Cardiac muscle cell (in vitro differentiated cells and primary cell): ENCODE data around the gene LARGE1. TPM values are rescaled to one million over a fixed set of nuclear protein-coding genes. Genes with fewer than 3 reads are reported as not detected.

Source experiments
- DNase-seq, 2 donors: peaks; one replicate each; pipeline versions ENCODE4 v3.0.0 to v3.0.0-alpha.2; 2010 to 2017; ENCODE audit warnings: low read depth in 1 of 2, low spot score in 1 of 2
- H3K27ac ChIP-seq: fragments of 200-600 bp; sonication (generic); 2 replicates; pipeline ENCODE4 v1.5.1; 2016
- H3K27me3 ChIP-seq: fragments of 200-600 bp; sonication (generic); 2 replicates; pipeline ENCODE4 v1.6.0; 2016; ENCODE audit warnings: control low read depth
- H3K36me3 ChIP-seq: fragments of 200-600 bp; sonication (generic); 2 replicates; pipeline ENCODE4 v1.5.1; 2016; ENCODE audit warnings: control low read depth
- H3K4me1 ChIP-seq: fragments of 200-600 bp; sonication (generic); 2 replicates; pipeline ENCODE4 v1.8.1; 2017; ENCODE audit warnings: low read depth, mild to moderate bottlenecking, mixed run types
- H3K4me3 ChIP-seq: fragments of 200-600 bp; sonication (generic); 2 replicates; pipeline ENCODE4 v1.5.1; 2016; ENCODE audit warnings: mild to moderate bottlenecking
- H3K9me3 ChIP-seq: fragments of 200-600 bp; sonication (generic); 2 replicates; pipeline ENCODE4 v1.5.1; 2017; ENCODE audit warnings: low read depth, mild to moderate bottlenecking, control low read depth
- CTCF ChIP-seq: IDR thresholded peaks from 2 replicates; pipeline ENCODE4 v1.5.1; 2012; ENCODE audit warnings: low read depth, mild to moderate bottlenecking, low read length
- polyA plus RNA-seq: library from polyadenylated mRNA; unstranded; fragments of >200 nt; fragmentation: Nextera tagmentation; extraction: Ambion mirVana; gene quantifications from 2 replicates; pipeline ENCODE4 v1.2.1, GENCODE V29; 2016
- total RNA-seq: library from RNA; depleted of rRNA; stranded (reverse); fragments of >200 nt; gene quantifications from 2 replicates; pipeline ENCODE4 v1.2.3, GENCODE V29; 2016

Gene LARGE1
- total and polyA plus RNA-seq, 2 experiments from 2014 or later = 18.4 to 34.3 TPM

- Histone ChIP-seq H3K4me1 (peaks cover 31% of the 10 kb centered on the region), H3K27me3 (no peaks in the 10 kb centered on the region), H3K36me3 (no peaks in the 10 kb centered on the region), H3K9me3 (no peaks in the 10 kb centered on the region), H3K27ac (no peak overlapping the region), H3K4me3 (no peak overlapping the region)
- no peak for TF ChIP-seq CTCF
- no peak for DNase-seq
Measured at GRCh38 chr22:33402325-33402724, 518.0 kb downstream of the LARGE1 start.

GRCh38 chr22:33401291-33401690 is 519.0 kb downstream of the LARGE1 start:
- Histone ChIP-seq H3K4me1 (peaks cover 31% of the 10 kb centered on the region), H3K9me3 (no peaks in the 10 kb centered on the region), H3K27me3 (no peaks in the 10 kb centered on the region), H3K4me3 (no peak overlapping the region), H3K27ac (no peak overlapping the region), H3K36me3 (no peaks in the 10 kb centered on the region)
- no peak for DNase-seq
- no peak for TF ChIP-seq CTCF

DNA sequence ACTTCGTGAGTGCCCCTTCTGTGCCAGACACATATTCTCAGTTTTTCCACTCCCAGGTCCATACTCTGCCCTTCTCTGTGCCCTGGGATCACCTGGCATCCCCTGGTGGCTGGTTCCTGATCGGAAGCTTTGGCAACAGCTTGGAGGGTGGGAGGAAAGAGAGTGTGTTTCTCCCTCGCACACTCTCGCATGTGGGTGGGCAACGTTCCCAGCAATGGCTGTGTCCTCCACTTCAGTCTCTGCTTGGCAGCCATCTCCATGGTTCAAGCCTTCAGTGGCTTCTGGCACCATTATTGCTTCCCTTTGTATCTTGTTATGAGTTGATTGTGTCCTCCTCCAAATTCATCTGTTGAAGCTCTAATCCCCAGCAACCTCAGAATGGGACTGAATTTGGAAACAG is 519.4 kb downstream of the LARGE1 start:
- Histone ChIP-seq H3K27ac (no peak overlapping the region), H3K9me3 (no peaks in the 10 kb centered on the region), H3K36me3 (no peaks in the 10 kb centered on the region), H3K4me1 (peaks cover 31% of the 10 kb centered on the region), H3K4me3 (no peak overlapping the region), H3K27me3 (no peaks in the 10 kb centered on the region)
- DNase-seq = no peak
- no peak for TF ChIP-seq CTCF

DNA sequence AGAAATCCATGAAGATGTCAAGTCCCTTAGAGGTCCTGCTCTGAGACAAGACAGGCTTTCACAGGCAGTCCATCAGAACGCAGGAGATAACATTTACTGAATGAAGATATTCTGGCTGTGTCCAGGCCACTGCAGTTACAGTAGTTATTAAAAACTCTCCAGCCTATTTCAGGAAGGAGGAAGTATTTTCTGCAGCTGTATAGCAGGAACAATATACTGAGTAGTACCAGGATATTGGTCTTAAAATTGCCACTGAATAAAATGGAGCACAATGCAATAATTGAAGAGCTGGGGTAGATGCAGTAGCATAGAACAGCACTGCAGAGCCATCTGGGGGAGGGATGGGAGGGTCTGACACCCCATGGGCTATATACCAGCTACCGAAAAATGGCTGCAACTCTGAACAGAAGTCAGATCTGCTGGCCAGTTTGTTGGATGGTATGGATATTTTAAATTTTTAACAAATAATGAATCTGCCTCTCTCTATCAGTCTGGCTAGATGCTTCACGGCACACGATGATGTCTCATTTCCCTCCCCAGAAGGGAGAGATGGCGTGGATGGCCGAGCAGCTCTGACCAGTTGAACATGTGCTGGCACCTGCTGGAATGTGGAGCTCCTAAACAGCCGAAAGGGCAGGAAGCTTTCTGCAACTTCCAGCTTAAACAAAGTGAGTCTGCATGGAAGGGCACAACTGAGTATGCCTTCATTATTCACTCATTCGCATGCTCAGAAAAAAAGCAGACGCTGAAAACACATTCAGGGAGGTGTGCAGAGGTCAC is 520.0 kb downstream of the LARGE1 start:
- Histone ChIP-seq H3K9me3 (no peaks in the 10 kb centered on the region), H3K4me3 (no peak overlapping the region), H3K36me3 (no peaks in the 10 kb centered on the region), H3K27ac (no peak overlapping the region), H3K4me1 (peaks cover 31% of the 10 kb centered on the region), H3K27me3 (no peaks in the 10 kb centered on the region)
- no peak for DNase-seq
- TF ChIP-seq CTCF = no peak

GRCh38 chr22:33397381-33397907 is 522.8 kb downstream of the LARGE1 start:
- no peak overlapping the region for H3K4me3 ChIP-seq
- H3K9me3 ChIP-seq = no peaks in the 10 kb centered on the region
- H3K4me1 ChIP-seq = peaks cover 17% of the 10 kb centered on the region
- H3K36me3 ChIP-seq = no peaks in the 10 kb centered on the region
- H3K27me3 ChIP-seq = no peaks in the 10 kb centered on the region
- no peak for TF ChIP-seq CTCF
- DNase-seq = no peak
- H3K27ac ChIP-seq = no peak overlapping the region
